SHP77 treated with DMSO at 0.1 percent for 48 hours (cell line): ENCODE measurements around the gene ERICH6.

Experiments used
- DNase-seq: peaks from one replicate; lab custom pipeline; 2025; lab: John Stamatoyannopoulos, UW

The ERICH6 gene

DNA sequence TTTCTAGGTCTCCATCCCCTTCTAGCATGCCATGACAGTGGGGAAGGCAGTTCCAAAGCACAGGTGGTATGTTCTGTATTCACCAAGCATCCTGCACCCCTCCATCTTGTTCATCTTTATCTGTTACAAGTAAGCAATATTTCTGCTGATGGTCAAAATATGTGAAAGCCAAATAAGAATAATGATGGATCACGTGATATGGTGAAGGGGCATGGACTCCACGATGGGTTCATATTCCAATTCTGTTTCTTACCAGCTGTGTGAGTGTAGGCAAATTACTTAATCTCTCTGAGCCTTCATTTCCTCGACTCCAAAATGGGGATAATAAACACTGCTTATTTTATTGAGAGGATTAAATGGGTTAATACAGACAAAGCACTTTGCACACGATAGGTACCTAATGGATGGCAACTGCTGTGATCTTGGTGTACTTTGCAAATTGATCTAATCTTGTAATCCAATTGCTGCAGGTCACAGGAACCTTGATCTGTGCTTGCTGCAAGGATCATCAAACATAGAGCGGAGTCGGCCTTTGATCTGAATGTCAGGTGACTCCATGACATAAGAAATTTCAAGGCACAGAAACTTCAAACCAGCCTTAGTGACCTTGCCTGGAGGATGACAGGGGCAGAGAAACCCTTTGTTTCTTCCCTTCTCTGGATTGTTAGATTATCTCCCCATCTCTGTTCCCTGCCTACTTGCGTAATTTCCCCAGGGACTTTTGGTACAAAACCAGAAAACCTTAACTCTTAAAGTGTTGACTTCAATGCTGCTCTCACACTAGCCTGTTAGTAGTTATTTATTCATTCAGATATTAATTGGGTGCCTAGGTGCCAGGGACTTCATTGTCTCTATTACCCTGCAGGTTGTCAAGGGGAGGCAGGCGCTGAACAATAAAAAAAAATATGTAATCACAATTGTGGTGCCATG is 33.4 kb upstream of the ERICH6 start:
- no peak for DNase-seq

- DNase-seq, result no peak
Measured at GRCh38 chr3:150736316-150736719, 32.6 kb upstream of the ERICH6 start.

DNA sequence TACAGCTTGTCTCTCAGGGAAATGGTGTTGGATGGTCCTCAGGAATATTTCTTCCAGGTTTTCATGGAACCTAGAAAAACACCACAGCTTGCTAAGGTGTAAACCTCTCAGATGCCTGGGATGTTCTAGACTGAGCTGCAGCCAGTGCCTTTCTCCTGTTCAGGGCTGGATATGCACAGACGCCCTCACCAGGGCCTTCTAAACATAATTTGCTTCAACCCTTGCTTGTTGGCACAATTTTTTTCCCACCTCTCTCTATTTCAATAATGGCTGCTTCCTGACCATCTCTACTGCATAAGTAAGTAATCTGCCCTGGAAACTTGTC is 31.0 kb upstream of the ERICH6 start:
- no peak for DNase-seq

GRCh38 chr3:150733936-150734794 is 30.4 kb upstream of the ERICH6 start:
- no peak for DNase-seq

DNA sequence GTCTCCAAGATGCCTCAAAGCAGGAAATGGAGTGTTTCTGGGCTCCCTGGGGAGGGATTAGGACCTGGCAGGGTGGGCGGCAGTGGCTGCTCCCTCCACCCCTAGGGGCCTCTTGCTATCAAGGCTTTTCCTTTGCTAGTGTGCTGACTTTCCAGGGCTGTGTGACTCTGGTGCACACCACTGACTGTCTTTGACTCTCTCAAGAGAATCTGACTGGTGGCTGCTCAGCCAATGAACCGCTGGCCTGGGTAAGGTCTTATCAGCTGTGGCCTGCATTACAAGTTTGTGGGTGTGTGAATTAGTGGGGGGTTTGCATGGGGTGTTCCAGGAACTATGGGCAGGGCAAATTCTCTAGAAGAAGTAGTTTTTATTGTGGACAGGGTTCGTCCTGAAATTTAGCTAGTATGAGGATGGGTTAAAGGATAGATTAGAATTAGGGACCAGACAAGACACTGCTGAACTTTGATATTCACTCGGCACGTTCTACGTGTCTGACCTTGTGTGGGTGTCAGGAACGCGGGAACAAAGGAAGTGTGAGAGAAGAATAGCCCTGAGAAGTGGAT is 29.7 kb upstream of the ERICH6 start:
- no peak for DNase-seq

- no peak for DNase-seq
Measured at GRCh38 chr3:150729682-150730360, 26.1 kb upstream of the ERICH6 start.

GRCh38 chr3:150727653-150728502 is 24.2 kb upstream of the ERICH6 start:
- DNase-seq, result no peak

GRCh38 chr3:150725548-150725947 is 21.8 kb upstream of the ERICH6 start:
- DNase-seq, result no peak

DNA sequence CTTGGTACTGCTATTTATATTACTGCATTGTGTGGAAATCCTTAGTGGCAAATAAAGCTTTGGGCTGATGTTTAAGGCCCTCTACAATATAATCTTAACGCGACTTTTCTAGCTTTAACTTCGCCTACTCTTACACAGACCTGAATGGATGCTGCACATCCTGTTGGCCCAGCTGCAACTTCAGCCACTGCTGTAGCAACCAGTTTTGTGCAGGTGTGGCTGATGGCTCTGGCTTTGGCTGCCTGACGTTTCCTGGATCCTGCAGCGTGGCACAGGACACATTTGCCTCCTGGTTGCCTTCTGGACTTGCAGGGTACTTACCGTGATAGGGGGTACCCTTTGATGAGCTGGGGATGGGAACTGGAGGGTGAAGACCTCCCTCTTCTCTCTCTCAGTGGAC is 20.2 kb upstream of the ERICH6 start:
- DNase-seq, result no peak

DNA sequence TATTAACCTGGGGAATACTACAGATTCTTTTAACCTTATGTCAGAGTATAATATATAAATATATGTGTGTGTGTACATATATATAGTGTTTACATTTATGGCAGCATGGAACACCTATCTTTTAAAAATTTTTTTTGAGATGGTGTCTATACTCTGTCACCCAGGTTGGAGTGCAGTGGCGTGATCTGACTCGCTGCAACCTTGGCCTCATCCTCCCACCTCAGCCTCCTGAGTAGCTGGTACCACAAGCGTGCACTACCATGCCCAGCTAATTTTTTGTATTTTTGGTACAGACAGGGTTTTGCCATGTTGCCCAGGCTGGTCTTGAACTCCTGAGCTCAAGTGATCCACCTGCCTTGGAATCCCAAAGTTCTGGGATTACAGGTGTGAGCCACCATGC is 18.5 kb upstream of the ERICH6 start:
- DNase-seq, result no peak

DNA sequence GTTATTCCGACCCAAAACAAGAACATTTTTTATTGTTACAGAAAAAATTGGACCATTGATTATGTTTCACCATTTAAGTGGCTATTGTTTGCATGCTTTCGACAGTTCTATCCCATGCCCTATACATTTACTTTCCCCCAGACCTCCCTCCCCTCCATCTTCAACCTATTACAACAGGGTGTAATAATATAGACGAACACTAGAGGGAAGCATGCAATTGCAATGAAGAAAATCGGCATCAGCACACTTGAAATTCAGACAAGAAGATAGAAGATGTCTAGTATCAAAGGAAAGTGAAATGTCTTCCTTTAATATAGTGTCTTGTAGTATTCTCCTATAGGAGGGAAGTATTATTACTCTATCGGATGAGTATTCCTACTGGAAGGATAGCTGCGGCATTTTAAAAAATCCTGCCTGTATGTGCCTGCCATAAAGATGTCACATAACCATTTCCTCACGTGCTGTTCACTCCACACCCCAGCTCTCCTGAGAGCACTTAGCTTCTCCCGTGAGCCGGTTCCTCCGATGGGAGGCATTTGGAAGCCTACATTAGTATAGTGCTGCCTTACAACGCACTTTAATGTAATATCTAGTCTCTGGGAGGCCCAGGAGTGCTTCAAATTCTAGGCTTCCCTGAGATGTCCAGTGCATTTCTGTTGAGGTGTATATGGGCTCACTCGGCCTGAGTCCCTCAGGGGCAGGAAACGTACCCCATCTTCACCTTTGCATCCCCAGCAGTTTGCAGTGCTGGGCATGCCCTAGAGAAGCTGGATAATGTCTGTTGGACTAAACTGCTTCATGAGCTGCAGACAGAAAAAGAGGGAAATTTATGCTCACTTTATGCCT is 17.8 kb upstream of the ERICH6 start:
- peak; percentile 24 for DNase-seq

- no peak for DNase-seq
Measured at GRCh38 chr3:150720444-150720843, 16.7 kb upstream of the ERICH6 start.

DNA sequence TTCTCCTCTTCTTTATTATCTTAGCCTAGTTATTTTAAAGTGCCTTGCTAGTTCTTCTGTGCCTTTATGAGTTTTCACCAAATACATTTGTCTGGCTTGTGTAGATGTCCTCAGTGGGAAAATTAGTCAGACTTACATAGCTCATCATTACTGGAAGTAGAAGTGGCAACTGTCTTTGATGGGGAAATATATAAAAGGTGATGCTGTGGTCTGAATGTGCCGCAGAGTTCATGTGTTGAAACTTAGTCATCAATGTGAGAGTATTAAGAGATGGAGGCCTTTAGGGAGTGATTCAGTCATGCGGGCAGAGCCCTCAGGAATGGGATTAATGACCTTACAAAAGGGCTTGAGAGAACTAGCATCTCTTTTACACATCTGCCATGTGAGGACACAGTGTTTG is 6.4 kb upstream of the ERICH6 start:
- no peak for DNase-seq

GRCh38 chr3:150703299-150703755 is 393 bp downstream of the ERICH6 start:
- no peak for DNase-seq

DNA sequence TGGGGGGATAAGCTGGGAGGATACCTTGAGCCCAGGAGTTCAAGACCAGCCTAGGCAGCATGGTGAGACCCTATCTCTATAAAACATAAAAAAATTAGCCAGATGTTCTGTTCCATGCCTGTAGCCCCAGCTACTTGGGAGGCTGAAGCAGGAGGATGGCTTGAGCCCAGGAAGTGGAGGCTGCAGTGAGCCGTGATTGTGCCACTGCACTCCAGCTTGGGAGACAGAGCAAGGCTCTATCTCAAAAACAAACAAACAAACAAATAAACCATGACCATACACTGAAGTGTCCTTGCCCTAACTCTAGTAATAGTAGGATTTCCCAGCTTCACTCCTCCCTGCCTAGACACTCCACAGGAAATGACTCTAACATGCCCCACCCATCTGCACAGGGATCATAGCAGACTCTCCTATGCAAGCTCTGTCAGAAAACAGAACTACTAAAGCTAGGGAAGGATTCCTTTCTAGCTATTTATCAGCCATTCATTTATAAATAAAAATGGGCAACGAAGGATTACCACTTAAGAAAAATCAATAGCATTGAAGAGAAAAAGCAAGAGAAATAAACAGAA is 4.6 kb downstream of the ERICH6 start:
- no peak for DNase-seq

DNA sequence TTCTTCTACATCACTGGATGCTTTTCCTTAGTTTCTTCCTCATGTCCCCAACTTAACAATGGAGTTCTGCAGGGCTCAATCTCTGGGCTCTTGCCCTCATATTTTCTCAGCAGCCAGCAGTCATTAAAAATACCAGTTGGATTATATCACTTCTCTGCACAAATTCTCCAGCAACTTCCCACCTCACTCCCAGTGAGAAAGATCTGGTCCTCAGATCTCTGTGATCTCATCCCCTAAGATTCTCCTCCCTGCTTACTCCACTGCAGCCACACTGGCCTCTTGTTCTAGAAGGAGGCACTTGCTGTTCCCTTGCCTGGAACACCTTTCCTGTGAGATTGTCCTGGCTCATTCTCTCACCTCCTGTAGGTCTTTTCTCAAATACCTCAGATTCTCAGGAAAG is 6.1 kb downstream of the ERICH6 start:
- DNase-seq, result no peak

GRCh38 chr3:150691414-150692040 is 12.2 kb downstream of the ERICH6 start:
- DNase-seq, result no peak

- DNase-seq, result no peak
Measured at GRCh38 chr3:150687613-150688012, 16.1 kb downstream of the ERICH6 start.

DNA sequence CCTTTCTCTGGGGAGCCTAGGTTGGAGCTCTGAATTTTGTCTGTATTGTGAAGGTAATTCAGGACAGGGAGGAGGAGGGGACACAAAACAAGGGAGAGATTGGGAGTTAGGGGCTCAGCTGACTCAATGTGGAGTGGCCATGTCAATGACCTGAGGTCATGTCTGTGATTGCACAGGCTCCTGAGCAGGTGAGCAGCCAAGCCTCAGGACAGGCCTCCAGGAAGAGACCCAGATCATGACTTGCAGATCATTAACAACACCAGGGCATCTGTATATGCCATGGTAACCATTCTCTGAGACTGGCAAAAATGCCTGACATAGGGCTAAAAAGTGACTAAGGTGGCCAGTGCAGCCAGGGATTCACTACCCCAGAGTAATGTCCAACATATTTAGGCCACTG is 20.9 kb downstream of the ERICH6 start:
- no peak for DNase-seq
